ENCODE data around the gene PTPRK.

DNA sequence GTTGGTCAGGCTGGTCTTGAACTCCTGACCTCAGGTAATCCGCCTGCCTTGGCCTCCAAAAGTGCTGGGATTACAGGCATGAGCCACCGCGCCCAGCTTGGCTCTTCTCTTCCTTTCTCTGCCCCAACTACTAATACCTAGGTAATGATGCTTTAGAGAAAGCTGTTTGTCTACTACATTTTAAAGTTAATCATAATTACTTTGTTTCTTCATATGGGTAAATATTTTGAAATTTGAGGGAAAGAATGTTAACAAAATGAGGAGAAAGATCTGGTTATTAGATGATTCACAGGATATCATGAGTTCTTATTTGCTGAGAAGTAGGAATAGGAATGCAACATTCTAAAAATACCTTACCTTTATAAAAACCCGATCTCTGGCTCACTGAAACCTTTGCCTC lies 18.4 kb upstream of the PTPRK start:
- TF ChIP-seq, protein P1, sequence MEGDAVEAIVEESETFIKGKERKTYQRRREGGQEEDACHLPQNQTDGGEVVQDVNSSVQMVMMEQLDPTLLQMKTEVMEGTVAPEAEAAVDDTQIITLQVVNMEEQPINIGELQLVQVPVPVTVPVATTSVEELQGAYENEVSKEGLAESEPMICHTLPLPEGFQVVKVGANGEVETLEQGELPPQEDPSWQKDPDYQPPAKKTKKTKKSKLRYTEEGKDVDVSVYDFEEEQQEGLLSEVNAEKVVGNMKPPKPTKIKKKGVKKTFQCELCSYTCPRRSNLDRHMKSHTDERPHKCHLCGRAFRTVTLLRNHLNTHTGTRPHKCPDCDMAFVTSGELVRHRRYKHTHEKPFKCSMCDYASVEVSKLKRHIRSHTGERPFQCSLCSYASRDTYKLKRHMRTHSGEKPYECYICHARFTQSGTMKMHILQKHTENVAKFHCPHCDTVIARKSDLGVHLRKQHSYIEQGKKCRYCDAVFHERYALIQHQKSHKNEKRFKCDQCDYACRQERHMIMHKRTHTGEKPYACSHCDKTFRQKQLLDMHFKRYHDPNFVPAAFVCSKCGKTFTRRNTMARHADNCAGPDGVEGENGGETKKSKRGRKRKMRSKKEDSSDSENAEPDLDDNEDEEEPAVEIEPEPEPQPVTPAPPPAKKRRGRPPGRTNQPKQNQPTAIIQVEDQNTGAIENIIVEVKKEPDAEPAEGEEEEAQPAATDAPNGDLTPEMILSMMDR (conservative IDR thresholded peaks at IDR 0.05): no peak
- no peak for TF ChIP-seq EZH2 (IDR thresholded peaks at IDR 0.05; ENCODE audit: low read depth)
